ENCODE data around the gene IER5L.

The IER5L gene

DNA sequence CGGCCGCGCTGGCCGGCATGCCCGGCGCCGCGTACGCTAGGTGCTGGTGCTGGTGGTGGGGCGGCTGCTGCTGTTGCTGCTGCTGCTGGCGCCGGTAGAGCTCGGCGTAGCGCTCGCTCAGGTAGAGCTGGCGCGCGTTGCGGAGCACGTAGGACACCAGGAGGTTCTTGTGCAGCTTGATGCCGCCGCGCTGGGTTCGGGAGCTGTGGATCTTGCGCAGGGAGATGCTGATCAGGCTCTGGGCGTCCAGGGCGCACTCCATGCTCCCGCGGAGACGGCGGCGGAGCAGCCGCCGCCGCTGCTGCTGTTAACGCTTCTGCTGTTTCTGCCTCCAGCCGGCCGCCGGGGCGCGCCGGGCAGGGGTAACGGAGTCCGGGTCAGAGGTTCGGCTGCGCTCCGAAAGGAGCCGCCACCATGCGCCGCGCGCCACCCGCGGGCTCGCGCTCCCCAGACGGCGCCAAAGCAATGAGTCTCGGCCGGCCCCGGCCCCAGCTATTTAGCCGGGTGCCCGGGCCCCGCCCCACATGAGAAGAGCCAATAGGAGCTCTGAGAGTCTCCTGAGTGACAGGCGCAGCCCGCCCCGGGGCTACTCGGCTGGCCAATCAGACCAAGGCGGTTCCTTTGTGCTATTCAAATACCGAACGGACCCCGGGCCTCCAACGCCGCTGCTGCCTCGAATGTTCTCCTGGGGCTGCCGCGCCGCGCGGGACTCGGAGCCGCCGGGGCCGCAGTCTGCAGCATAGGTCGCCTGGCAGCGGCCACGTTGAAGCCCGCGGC is at the start of gene IER5L:
Gene IER5L, minus strand, starts transcription at position 471 of the 777 bp plus-strand sequence. Its CDS starts 209 bp downstream, at position 262.
- peaks cover 31% of the 10 kb centered on the region for H3K27me3 Mint-ChIP-seq
- H3K4me1 Mint-ChIP-seq (ENCODE audit: low read depth): peaks cover 40% of the 10 kb centered on the region

GRCh38 chr9:129227843-129228189 is 49.8 kb upstream of the IER5L start:
- intact Hi-C loops (cut with micrococcal nuclease): no loop called here
- Mint-ChIP-seq H3K4me1 (ENCODE audit: low read depth) (peaks cover 25% of the 10 kb centered on the region), H3K9me3 (peaks cover 7% of the 10 kb centered on the region), H3K4me3 (no peak overlapping the region), H3K27me3 (peaks cover 14% of the 10 kb centered on the region), H3K36me3 (ENCODE audit: low read depth) (no peaks in the 10 kb centered on the region), H3K27ac (no peak overlapping the region)

More for the DNA sequence above, at the start of gene IER5L:
- Mint-ChIP-seq H3K4me3 (peak within 1 kb of the TSS; percentile 99), H3K9me3 (no peaks in the 10 kb centered on the region), H3K27ac (peak within 1 kb of the TSS; percentile 91), H3K36me3 (ENCODE audit: low read depth) (peaks cover 18% of the 10 kb centered on the region)
- intact Hi-C loops (cut with micrococcal nuclease): loop anchor here (5.0 to 10.0 kb wide), 5 partner anchors 36 to 437 kb away; no protein-coding TSS in a partner anchor

DNA sequence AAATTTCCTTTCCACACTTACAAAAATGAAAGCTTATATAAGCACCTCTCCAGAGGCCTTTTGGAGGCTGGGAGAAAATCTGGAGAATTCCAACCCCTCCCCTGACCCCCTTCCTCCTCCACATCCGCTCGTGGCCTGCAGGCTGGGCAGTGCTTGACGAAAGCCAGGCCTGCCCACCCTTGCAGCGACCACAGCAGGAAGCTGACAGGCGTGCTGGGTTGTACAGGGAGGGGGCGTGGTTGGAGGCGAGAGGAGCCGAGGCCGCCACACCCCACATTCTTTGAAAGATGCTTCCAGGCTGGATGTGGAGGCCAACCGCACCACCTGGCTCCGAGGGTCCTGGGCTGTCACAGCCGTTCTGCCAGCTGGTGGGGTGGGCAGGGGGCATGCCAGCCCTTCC is 47.8 kb upstream of the IER5L start:
- Mint-ChIP-seq H3K4me1 (ENCODE audit: low read depth) (peaks cover 25% of the 10 kb centered on the region), H3K4me3 (no peak overlapping the region), H3K36me3 (ENCODE audit: low read depth) (no peaks in the 10 kb centered on the region), H3K9me3 (no peaks in the 10 kb centered on the region), H3K27me3 (peaks cover 13% of the 10 kb centered on the region), H3K27ac (peak overlapping the region; percentile 35)
- intact Hi-C loops (cut with micrococcal nuclease): no loop called here

- Mint-ChIP-seq H3K9me3 (no peaks in the 10 kb centered on the region), H3K4me3 (no peak overlapping the region), H3K27ac (peak overlapping the region; percentile 35), H3K36me3 (ENCODE audit: low read depth) (no peaks in the 10 kb centered on the region), H3K27me3 (peaks cover 13% of the 10 kb centered on the region), H3K4me1 (ENCODE audit: low read depth) (peaks cover 25% of the 10 kb centered on the region)
- intact Hi-C loops (cut with micrococcal nuclease): no loop called here
These were observed 47.4 kb upstream of the IER5L start for GRCh38 chr9:129225490-129225778.

GRCh38 chr9:129224618-129225489 is 46.8 kb upstream of the IER5L start:
- no peaks in the 10 kb centered on the region for H3K9me3 Mint-ChIP-seq
- no peaks in the 10 kb centered on the region for H3K36me3 Mint-ChIP-seq (ENCODE audit: low read depth)
- H3K27ac Mint-ChIP-seq: peak overlapping the region; percentile 35
- intact Hi-C loops (cut with micrococcal nuclease): no loop called here
- no peak overlapping the region for H3K4me3 Mint-ChIP-seq
- peaks cover 12% of the 10 kb centered on the region for H3K27me3 Mint-ChIP-seq
- peaks cover 25% of the 10 kb centered on the region for H3K4me1 Mint-ChIP-seq (ENCODE audit: low read depth)

DNA sequence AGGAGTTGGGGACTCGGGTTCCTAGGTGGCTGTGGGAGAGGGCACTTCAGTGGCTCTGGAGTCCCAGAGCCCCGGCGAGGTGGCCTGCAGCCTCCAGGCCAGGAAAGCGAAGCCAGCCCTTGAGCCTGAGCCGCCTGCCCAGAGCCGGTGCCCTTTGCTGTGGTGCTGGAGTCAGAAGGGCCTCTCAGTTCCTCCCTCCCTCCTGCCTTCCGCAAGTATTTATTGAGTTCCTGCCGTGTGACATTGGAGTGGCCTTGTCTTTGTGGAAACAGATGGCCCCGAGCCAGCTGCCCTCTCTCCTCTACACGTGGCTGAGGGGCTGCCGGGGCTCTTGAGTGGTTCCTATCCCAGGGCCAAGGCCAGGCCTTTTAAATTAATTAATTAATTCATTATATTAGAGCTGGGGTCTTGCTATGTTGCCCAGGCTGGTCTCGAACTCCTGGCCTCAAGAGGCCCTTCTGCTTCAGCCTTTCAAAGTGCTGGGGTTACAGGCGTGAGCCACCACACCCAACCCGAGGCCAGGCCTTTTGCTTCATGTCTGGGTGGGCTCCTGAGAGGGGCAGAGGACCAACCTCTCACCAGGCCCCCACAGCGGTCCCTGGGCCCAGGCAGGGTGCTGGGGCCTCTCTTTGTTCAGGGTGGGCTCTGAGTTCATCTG is 45.6 kb upstream of the IER5L start:
- peaks cover 25% of the 10 kb centered on the region for H3K4me1 Mint-ChIP-seq (ENCODE audit: low read depth)
- peak overlapping the region; percentile 40 for H3K27ac Mint-ChIP-seq
- H3K27me3 Mint-ChIP-seq: peaks cover 6% of the 10 kb centered on the region
- intact Hi-C loops (cut with micrococcal nuclease): no loop called here
- no peaks in the 10 kb centered on the region for H3K36me3 Mint-ChIP-seq (ENCODE audit: low read depth)
- H3K4me3 Mint-ChIP-seq: no peak overlapping the region
- no peaks in the 10 kb centered on the region for H3K9me3 Mint-ChIP-seq

- no peak overlapping the region for H3K27ac Mint-ChIP-seq
- H3K36me3 Mint-ChIP-seq (ENCODE audit: low read depth): no peaks in the 10 kb centered on the region
- intact Hi-C loops (cut with micrococcal nuclease): no loop called here
- peaks cover 10% of the 10 kb centered on the region for H3K27me3 Mint-ChIP-seq
- no peak overlapping the region for H3K4me3 Mint-ChIP-seq
- H3K4me1 Mint-ChIP-seq (ENCODE audit: low read depth): peaks cover 25% of the 10 kb centered on the region
- no peaks in the 10 kb centered on the region for H3K9me3 Mint-ChIP-seq
These were observed 44.8 kb upstream of the IER5L start for GRCh38 chr9:129222819-129223218.

- Mint-ChIP-seq H3K36me3 (ENCODE audit: low read depth) (no peaks in the 10 kb centered on the region), H3K4me1 (ENCODE audit: low read depth) (peaks cover 25% of the 10 kb centered on the region), H3K27me3 (peaks cover 10% of the 10 kb centered on the region), H3K9me3 (no peaks in the 10 kb centered on the region), H3K27ac (no peak overlapping the region), H3K4me3 (no peak overlapping the region)
- intact Hi-C loops (cut with micrococcal nuclease): no loop called here
These were observed 44.0 kb upstream of the IER5L start for GRCh38 chr9:129221979-129222635.

- intact Hi-C loops (cut with micrococcal nuclease): no loop called here
- Mint-ChIP-seq H3K27ac (no peak overlapping the region), H3K36me3 (ENCODE audit: low read depth) (no peaks in the 10 kb centered on the region), H3K9me3 (no peaks in the 10 kb centered on the region), H3K4me3 (no peak overlapping the region), H3K27me3 (peaks cover 10% of the 10 kb centered on the region), H3K4me1 (ENCODE audit: low read depth) (peaks cover 24% of the 10 kb centered on the region)
These were observed 43.2 kb upstream of the IER5L start for GRCh38 chr9:129221233-129221632.

- Mint-ChIP-seq H3K27me3 (peaks cover 12% of the 10 kb centered on the region), H3K9me3 (no peaks in the 10 kb centered on the region), H3K27ac (no peak overlapping the region), H3K4me1 (ENCODE audit: low read depth) (peaks cover 19% of the 10 kb centered on the region), H3K36me3 (ENCODE audit: low read depth) (no peaks in the 10 kb centered on the region), H3K4me3 (no peak overlapping the region)
- intact Hi-C loops (cut with micrococcal nuclease): no loop called here
These were observed 42.7 kb upstream of the IER5L start for GRCh38 chr9:129220771-129221170.

DNA sequence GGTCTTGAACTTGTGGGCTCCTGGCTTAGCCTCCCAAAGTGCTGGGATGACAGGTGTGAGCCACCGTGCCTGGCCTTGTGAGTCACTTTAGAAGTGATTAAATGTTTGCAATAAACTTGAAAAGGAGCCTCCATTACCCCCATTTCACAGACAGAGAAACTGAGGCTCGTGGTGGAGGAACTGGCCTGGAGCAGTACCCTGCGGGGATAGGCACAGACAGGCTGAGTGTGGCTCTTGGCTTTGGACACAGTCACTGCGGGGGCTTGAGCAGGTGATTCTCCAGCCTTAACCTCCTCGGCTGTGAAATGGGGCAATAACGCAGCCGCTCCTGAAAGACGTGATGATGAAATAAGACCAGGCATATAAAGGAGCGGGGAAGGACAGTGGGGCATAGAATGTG is 40.9 kb upstream of the IER5L start:
- Mint-ChIP-seq H3K4me1 (ENCODE audit: low read depth) (peaks cover 5% of the 10 kb centered on the region), H3K27me3 (peaks cover 12% of the 10 kb centered on the region)

DNA sequence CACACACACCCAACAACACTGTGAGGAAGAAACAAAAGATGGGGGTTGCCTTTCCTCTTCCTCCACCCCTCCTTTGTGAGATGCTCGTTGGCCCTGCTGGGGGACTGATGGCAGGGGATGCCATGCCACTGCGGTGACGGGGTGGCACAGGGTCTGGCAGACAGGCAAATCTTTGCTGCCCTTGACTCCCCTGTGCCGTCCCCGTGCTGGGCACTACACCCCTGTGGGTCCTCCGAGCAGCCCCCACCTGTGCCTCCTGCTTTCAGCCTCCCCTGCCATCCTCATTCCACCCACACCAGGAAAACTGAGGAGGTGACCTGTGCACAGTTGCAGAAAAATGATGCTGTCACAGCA is 40.2 kb upstream of the IER5L start:
- Mint-ChIP-seq H3K36me3 (ENCODE audit: low read depth) (no peaks in the 10 kb centered on the region), H3K4me1 (ENCODE audit: low read depth) (peaks cover 2% of the 10 kb centered on the region), H3K27ac (no peak overlapping the region), H3K4me3 (no peak overlapping the region), H3K27me3 (peaks cover 12% of the 10 kb centered on the region), H3K9me3 (no peaks in the 10 kb centered on the region)
- intact Hi-C loops (cut with micrococcal nuclease): no loop called here

More for the DNA sequence above, 40.9 kb upstream of the IER5L start:
- Mint-ChIP-seq H3K27ac (no peak overlapping the region), H3K36me3 (ENCODE audit: low read depth) (no peaks in the 10 kb centered on the region), H3K4me3 (no peak overlapping the region), H3K9me3 (no peaks in the 10 kb centered on the region)
- intact Hi-C loops (cut with micrococcal nuclease): no loop called here

- H3K27ac Mint-ChIP-seq: no peak overlapping the region
These were observed 35.5 kb upstream of the IER5L start for GRCh38 chr9:129213551-129213950.

GRCh38 chr9:129211686-129212085 is 33.6 kb upstream of the IER5L start:
- Mint-ChIP-seq H3K36me3 (ENCODE audit: low read depth) (no peaks in the 10 kb centered on the region), H3K4me1 (ENCODE audit: low read depth) (peaks cover 11% of the 10 kb centered on the region), H3K4me3 (no peak overlapping the region), H3K27me3 (peaks cover 5% of the 10 kb centered on the region), H3K27ac (no peak overlapping the region), H3K9me3 (no peaks in the 10 kb centered on the region)
- intact Hi-C loops (cut with micrococcal nuclease): no loop called here

More at GRCh38 chr9:129213551-129213950, 35.5 kb upstream of the IER5L start:
- intact Hi-C loops (cut with micrococcal nuclease): no loop called here
- Mint-ChIP-seq H3K9me3 (no peaks in the 10 kb centered on the region), H3K27me3 (peaks cover 8% of the 10 kb centered on the region), H3K4me3 (no peak overlapping the region), H3K36me3 (ENCODE audit: low read depth) (no peaks in the 10 kb centered on the region), H3K4me1 (ENCODE audit: low read depth) (peaks cover 4% of the 10 kb centered on the region)

All from dendritic cell treated with granulocyte-macrophage colony-stimulating factor and Interleukin-4, amounts not matched to agents 40 ng/mL and 50 ng/mL, for 4 days (primary cell).